ENCODE measurements around the gene UBN1.

UBN1 gene

DNA sequence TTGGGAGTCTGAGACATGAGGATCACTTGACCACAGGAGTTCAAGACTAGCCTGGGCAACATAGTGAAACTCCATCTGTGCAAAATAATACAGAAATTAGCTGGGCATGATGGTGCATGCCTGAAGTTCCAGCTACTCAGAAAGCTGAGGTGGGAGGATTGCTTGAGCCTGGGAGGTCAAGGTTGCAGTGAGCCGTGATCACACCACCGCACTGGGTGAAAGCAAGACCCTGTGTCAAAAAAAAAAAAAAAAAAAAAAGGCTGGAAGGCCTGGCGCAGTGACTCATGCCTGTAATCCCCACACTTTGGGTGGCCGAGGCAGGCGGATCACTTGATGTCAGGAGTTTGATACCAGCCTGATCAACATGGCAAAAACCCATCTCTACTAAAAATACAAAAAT lies 8.1 kb downstream of the UBN1 start:
- Histone ChIP-seq H3K4me1 (ENCODE audit: control insufficient read depth in 1 of 2, insufficient read depth in 1 of 2, low read depth in 1 of 2, low read length in 1 of 2) (peaks cover 50 to 52% of the 10 kb centered on the region in 2 experiments), H3K4me3 (ENCODE audit: low read depth in 1 of 2, low read length in 1 of 2) (no peak overlapping the region), H3K27ac (peak overlapping the region; percentile 99), H3K27me3 (no peaks in the 10 kb centered on the region), H3K9me3 (no peaks in the 10 kb centered on the region), H3K36me3 (peaks cover 77% of the 10 kb centered on the region)
- TF ChIP-seq, protein P1, sequence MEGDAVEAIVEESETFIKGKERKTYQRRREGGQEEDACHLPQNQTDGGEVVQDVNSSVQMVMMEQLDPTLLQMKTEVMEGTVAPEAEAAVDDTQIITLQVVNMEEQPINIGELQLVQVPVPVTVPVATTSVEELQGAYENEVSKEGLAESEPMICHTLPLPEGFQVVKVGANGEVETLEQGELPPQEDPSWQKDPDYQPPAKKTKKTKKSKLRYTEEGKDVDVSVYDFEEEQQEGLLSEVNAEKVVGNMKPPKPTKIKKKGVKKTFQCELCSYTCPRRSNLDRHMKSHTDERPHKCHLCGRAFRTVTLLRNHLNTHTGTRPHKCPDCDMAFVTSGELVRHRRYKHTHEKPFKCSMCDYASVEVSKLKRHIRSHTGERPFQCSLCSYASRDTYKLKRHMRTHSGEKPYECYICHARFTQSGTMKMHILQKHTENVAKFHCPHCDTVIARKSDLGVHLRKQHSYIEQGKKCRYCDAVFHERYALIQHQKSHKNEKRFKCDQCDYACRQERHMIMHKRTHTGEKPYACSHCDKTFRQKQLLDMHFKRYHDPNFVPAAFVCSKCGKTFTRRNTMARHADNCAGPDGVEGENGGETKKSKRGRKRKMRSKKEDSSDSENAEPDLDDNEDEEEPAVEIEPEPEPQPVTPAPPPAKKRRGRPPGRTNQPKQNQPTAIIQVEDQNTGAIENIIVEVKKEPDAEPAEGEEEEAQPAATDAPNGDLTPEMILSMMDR (IDR thresholded peaks at IDR 0.05): no peak

DNA sequence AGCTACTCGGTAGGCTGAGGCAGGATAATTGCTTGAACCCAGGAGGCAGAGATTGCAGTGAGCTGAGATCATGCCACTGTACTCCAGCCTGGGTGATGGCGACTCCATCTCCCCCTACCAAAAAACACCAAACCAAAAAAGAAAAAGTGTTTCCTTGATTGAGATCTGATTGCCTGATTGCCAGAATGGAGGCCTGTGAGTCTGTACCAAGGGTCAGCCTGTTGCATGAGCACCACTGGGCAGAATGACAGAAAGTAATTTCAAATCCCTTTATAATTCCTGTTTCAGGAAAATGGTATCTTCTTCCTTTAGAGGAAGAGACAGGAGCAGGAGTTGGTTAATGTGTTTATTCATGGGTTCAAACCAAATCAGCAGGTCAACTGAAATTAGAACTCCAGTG lies 8.5 kb downstream of the UBN1 start:
- Histone ChIP-seq H3K9me3 (no peaks in the 10 kb centered on the region), H3K27ac (peak overlapping the region; percentile 4), H3K27me3 (no peaks in the 10 kb centered on the region), H3K4me3 (ENCODE audit: low read depth in 1 of 2, low read length in 1 of 2) (no peak overlapping the region), H3K36me3 (peaks cover 80% of the 10 kb centered on the region), H3K4me1 (ENCODE audit: control insufficient read depth in 1 of 2, insufficient read depth in 1 of 2, low read depth in 1 of 2, low read length in 1 of 2) (peaks cover 50% of the 10 kb centered on the region in 2 experiments)
- TF ChIP-seq, protein P1 (IDR thresholded peaks at IDR 0.05): no peak

DNA sequence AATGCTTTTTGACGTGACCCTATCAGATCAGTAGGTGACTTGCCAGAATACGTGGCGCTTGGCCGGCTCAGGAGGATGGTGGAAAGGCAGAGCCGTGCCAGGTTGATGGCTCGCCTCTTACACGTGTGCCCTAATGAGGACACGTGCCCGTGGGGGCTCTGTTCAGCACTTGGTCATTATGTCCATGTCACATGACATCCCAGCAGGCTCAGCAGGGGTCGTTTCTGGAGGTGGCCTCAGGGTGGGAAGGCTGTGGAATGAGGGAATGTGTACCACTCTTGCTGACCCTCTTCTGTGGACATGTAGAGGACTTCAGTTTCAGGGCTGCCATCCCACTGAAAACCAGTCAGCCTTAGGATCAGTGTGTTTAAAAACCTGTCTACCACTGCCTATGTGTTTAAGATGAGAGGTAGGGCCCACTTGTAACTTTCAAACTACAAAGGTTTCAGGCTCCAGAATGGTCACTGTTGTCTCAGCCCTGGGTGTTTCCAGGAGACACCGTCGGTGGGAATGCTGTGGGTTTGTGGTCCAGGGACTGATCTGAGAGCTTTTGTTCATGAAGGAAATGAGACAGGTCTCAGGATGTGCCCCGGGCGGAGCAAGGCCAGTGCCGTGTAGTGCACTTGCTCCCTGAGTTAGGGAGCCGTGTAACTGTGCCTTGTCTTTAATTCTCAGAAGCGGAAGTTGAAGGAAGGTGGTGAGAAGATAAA lies 12.1 kb downstream of the UBN1 start:
- Histone ChIP-seq H3K9me3 (no peaks in the 10 kb centered on the region), H3K27me3 (no peaks in the 10 kb centered on the region), H3K27ac (peak overlapping the region; percentile 95), H3K4me3 (ENCODE audit: low read depth in 1 of 2, low read length in 1 of 2) (no peak overlapping the region), H3K4me1 (ENCODE audit: control insufficient read depth in 1 of 2, insufficient read depth in 1 of 2, low read depth in 1 of 2, low read length in 1 of 2) (peaks cover 50 to 52% of the 10 kb centered on the region in 2 experiments), H3K36me3 (peaks cover 85% of the 10 kb centered on the region)
- TF ChIP-seq, protein P1 (IDR thresholded peaks at IDR 0.05): no peak

DNA sequence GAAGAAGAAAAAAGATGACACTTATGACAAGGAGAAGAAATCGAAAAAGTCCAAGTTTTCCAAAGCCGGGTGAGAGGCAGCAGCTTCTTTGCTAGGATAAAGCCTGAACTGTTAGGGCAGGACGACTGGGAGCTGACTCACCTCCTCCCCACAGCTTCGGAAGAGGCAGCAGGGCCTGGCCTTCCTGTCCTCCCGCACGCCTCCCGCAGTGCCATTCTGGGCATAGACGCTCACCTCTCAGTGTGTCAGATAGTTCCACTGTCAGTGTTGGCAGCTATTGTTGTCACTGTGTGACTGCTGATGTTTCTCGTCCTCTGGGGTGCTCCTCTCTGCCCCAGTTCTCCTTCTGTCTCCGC lies 12.6 kb downstream of the UBN1 start:
- Histone ChIP-seq H3K27me3 (no peaks in the 10 kb centered on the region), H3K27ac (peak overlapping the region; percentile 95), H3K36me3 (peaks cover 80% of the 10 kb centered on the region), H3K4me1 (ENCODE audit: control insufficient read depth in 1 of 2, insufficient read depth in 1 of 2, low read depth in 1 of 2, low read length in 1 of 2) (peaks cover 52% of the 10 kb centered on the region in 2 experiments), H3K4me3 (ENCODE audit: low read depth in 1 of 2, low read length in 1 of 2) (no peak overlapping the region), H3K9me3 (no peaks in the 10 kb centered on the region)
- TF ChIP-seq, protein P1 (IDR thresholded peaks at IDR 0.05): no peak

DNA sequence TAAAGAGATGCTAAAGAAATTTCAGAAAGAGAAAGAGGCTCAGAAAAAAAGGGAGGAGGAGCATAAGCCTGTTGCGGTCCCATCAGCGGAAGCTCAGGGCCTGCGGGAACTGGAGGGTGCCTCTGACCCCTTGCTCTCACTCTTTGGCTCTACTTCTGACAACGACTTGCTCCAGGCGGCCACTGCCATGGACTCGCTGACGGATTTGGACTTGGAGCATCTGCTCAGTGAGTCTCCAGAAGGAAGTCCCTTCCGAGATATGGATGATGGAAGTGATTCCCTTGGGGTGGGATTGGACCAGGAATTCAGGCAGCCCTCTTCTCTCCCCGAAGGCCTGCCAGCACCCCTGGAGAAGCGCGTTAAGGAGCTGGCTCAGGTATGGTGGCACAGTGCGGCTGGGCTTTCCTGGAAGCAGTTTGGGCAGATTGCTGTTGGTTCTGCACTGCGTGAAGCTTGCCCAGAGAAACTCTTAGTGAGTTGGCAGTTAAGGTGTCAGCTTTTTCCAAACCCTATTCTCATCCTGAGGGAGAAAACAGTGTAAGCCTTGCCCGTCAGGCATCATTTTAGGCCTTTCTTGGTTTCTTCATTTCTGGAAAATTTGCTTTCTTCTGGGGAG lies 13.6 kb downstream of the UBN1 start:
- peaks cover 70% of the 10 kb centered on the region for H3K36me3 ChIP-seq
- no peaks in the 10 kb centered on the region for H3K27me3 ChIP-seq
- TF ChIP-seq, protein P1 (IDR thresholded peaks at IDR 0.05): no peak
- peak overlapping the region; percentile 95 for H3K27ac ChIP-seq
- H3K4me3 ChIP-seq (ENCODE audit: low read depth in 1 of 2, low read length in 1 of 2): no peak overlapping the region
- peaks cover 57 to 59% of the 10 kb centered on the region in 2 experiments for H3K4me1 ChIP-seq (ENCODE audit: control insufficient read depth in 1 of 2, insufficient read depth in 1 of 2, low read depth in 1 of 2, low read length in 1 of 2)
- H3K9me3 ChIP-seq: no peaks in the 10 kb centered on the region
